NCI-H146 (cell line): ENCODE data around the gene HMGN1.

Experiments used
- DNase-seq: peaks from one replicate; lab custom pipeline; 2025; lab: John Stamatoyannopoulos, UW

Gene HMGN1

DNA sequence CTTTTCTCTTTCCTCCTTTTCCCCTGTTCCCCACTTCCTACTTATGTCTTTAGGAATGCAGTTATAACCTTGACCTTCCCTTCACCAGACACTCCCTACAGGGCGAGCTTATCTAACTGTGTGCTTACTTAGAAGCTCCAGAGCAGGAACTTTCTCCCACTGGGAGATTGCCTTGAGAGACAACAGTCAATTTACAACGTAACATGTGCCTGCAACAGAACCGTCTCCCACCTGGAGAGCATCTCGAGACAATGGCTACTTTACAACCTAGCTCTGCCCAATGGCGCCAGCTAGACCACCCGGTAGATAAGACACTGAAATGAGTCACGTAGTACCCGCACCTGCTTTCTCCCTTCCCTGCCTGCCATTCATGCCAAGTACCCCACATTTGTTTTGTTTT is 16.7 kb downstream of the HMGN1 start:
- peak; percentile 16 for DNase-seq

DNA sequence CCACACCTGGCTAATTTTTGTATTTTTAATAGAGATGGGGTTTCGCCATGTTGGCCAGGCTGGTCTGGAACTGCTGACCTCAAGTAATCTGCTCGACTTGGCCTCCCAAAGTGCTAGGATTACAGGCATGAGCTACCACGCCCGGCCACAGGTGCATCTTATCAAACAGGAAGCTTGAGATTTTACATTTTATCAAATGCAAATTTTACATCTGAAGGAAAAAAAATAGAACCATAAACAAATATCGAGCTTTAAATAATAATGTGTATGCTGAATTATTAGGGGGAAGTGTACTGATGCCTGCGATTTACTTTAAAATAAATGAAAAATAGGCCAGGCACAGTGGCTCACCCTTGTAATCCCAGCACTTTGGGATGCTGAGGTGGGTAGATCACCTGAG is 18.9 kb downstream of the HMGN1 start:
- no peak for DNase-seq

DNA sequence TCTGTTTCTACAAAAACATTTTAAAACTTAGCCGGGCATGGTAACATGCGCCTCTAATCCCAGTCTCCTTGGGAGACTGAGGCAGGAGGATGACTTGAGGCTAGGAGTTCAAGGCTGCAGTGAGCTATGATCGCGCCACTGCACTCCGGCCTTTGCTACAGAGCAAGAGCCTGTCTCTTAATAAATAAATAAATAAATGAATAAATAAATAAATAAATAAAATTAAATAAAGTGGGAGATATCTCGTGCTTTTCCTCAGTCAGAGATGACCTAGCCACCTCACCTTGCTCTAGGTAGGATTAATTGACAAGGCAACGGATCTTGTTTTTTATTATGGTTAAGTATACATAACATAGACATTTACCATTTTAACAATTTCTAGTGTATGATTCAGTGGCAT is 21.2 kb downstream of the HMGN1 start:
- DNase-seq, result no peak

DNA sequence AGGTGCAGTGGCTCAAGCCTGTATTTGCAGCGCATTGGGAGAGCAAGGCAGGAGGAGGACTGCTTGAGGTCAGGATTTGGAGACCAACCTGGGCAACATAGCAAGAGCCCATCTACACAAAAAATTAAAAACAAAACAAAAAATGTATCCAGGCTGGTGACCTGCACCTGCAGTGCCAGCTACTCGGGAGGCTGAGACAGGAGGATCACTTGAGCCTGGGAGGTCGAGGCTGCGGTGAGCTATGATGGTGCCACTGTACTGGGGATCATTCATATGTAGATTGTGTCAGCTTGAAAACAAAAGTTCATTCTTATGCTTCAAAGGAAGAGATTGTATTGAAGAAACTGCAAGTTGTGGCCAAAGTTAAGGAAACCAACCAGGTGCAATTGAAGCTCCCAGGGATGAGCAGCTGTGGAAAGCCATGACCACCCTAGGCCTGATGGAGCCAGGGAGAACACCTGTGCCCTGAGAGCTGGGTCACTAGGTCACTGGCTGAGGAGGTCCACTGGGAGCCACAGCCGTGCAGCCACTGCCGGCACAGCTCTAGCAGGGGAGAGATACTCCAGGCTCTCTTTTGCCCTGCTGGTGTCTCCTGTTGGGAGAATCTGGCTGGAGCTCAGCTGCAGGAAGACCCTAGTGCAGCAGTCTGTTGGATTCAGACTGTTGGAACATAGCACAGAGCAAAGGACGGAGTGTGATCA is 22.1 kb downstream of the HMGN1 start:
- no peak for DNase-seq

DNA sequence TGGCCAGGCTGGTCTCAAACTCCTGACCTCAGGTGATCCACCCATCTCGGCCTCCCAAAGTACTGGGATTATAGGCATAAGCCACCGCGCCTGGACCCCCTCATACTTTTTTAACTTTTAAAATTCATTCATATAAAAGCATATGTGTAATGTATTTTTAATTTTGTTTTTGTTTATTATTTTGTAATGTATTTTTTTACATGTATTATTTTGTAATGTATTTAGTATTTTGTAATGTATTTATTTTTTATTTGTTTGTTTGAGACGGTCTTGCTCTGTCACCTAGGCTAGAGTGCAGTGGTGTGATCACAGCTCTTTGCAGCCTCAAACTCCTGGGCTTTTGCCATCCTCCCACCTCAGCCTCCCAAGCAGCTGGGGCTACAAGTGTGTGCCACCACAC is 23.4 kb downstream of the HMGN1 start:
- no peak for DNase-seq

DNA sequence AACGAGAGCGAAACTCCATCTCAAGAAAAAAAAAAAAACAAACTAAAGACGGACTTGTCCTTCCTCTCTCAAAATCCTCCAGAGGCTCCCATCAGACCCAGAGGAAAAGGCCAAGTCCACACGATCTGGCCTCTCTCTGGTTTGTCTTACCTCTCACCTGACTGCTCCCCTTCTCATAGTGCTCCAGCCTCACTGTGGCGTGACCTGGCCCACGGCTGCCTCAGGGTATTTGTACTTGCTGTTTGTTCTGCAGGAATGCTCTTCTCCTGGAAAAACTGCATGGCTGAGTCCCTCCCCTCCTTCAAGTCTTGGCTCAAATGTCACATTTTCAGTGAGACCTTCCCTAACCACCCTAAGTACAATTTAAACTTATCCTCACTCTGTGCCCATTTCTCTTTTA is 27.5 kb downstream of the HMGN1 start:
- DNase-seq, result no peak

DNA sequence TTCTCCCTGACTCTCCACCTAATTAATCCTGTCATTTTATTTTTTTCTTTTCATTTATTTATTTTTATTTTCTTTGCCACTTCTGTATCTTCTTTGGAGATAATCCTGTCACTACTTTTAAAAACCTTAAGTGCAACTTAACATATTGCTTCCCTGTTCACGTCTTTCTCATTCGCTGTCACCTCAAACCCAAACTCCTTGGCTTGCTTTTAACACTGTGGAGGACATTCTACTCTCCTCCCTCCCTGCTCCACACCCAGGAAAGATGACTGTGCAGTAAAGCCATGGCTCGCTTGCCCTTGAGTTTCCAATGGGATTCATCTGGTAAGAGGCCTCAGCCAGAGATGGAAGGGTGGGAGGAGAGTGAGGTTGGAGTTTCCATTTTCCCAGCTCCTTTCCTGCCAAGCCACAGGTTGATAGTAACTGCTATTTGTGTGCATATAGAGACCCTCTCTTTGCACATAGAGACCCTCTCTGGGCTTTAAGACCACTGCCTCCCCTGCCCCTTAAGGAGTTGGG is 29.0 kb downstream of the HMGN1 start:
- DNase-seq, result no peak

DNA sequence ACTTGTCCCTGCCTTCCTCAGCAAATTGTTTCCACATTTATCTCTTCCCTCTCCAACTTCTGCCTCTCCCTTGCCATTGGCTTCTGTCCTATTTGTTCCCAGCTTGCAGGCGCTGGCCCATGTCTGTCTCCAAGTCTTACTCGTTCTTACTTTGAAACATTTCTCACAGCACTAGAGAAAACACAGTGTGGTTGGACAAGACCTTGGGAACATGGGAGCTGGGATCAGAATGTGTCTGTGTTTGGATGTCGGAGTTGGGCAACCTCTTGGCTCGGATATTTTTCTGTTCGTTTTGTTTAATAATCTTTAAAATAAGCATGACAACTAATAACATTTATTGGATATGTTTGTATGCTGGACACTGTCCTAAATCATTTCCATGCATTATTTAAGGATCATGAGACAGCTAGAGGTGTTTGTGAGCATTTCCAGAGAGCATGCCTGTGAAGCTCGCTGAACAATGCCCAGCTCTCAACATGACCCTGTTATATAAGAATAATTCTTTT is 29.6 kb downstream of the HMGN1 start:
- no peak for DNase-seq

DNA sequence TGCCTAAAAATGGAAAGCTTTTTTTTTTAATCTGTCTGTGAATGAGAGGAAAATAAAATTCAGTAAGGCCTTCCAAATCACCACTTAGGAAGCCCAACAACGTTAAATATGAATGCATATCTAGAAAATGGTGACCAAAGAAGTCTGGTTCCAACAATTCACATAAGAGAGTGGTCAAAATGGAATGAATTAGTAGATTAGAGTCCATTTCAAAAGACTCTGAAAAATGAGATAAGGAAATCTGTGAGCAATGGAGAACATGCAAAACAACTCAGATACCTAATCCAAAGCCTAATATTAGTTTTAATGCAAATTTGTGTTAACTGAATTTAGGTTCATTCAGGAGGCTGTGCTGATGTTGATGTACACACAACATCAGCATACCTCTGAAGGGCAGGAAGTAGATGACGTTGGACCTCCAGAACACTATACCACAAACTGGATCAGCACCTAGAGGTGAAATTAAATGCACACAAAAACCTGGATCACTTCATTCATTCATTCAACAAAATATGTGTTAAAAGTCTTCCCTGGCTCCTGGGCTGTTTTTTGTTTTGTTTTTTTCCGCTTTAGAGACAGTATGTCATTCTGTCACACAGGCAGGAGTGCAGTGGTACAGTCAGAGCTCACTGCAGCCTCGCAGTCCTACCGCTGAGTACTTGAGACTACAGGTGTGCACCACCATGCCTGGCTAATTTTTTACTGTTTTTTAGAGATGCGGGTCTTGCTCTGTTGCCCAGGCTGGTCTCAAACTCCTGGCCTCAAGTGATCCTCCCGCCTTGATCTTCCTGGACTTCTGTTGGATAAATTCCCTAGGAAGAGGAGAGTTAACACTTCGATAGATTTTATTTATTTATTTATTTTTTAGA is 30.6 kb downstream of the HMGN1 start:
- no peak for DNase-seq

DNA sequence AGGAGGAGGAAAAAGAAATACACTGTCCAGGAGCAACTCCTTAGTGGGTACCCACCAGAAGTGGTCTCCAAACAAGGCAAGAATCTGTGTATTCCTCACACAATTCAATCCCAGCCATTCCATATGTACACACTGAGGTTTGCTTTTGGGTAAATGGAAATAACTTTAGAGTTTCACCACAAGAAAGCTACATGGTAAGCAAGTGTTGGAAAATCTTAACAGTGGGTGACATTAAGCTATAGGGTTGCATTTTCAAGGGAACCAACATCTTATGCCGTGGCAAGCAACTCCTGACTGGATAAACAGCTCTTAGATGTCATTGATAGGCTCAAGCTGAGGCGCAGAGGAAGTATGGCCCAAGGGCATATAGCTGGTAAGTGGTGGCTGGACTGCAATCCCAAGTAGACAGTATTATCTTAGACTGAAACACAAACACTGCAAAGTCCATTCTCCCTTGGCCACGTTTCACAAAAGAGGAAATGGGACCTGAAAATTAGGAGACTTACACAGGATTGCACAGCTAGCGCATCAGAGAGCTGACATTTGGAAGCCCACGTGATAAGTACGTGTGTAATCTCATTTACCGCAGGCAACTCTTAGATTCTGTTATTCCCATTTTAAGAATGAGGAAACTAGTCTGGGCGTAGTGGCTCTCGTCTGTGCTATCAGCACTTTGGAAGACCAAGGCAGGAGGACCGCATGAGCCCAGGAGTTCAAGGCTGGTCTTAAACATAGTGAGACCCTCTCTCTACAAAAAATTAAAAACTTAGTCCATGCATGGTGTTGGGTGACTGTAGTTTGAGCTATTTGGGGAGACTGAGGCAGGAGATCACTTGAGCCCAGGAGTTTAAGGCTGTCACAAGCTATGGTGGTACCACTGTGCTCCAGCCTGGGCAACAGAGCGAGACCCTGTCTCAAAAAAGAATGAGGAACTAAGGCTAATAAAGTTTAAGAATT is 31.5 kb downstream of the HMGN1 start:
- no peak for DNase-seq

DNA sequence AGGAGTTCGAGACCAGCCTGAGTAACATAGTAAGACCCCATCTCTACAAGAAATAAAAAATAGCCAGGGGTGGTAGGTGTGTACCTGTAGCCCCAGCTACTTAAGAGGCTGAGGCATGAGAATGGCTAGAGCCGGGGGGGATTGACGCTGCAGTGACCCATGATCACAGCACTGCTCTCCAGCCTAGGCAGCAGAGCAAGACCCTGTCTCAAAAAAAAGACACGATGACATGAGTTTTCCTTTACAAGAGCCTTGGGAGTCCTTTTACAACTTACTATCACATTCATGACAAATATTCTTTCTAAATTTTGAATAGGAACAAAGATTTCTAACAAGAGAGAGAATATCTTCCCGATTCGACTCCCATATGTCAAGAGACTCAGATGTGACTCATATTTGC is 32.2 kb downstream of the HMGN1 start:
- no peak for DNase-seq

DNA sequence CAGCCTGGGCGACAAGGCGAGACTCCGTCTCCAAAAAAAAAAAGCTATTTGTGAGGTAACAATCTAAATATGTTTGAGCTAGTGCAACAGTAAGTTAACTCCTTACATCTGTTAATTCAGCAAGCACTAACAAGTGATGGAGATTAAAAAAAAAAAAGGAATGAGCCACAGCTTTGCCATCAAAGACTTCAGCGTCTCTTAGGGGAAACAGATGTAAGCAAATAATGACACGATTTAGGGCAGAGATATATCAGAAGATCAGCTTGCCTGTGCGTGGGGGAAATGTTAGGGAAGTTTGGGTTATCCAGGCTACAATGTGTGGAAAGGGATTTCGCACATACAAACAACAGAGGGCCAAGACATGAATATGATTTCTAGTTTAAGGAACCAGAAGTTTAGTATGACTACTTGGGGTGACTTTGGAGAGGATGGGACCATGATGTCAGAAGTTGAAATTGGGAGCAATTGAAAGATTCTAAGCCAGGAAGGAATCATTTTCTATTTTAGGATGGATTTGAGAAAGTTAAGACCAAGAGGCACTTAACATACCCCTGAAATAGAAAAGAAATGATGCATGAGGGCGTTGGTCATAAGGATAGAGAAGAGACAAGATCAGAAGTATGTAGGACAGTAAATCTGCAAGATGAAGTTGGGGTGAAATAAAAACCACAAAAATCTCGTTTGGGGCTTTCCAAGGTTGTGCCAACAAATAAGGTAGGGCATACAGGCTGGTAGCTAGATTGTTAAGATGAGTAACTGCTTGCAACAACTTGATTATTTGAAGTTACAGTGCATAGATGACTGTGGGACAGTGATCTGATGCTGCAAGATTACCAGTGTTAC is 33.1 kb downstream of the HMGN1 start:
- no peak for DNase-seq

DNA sequence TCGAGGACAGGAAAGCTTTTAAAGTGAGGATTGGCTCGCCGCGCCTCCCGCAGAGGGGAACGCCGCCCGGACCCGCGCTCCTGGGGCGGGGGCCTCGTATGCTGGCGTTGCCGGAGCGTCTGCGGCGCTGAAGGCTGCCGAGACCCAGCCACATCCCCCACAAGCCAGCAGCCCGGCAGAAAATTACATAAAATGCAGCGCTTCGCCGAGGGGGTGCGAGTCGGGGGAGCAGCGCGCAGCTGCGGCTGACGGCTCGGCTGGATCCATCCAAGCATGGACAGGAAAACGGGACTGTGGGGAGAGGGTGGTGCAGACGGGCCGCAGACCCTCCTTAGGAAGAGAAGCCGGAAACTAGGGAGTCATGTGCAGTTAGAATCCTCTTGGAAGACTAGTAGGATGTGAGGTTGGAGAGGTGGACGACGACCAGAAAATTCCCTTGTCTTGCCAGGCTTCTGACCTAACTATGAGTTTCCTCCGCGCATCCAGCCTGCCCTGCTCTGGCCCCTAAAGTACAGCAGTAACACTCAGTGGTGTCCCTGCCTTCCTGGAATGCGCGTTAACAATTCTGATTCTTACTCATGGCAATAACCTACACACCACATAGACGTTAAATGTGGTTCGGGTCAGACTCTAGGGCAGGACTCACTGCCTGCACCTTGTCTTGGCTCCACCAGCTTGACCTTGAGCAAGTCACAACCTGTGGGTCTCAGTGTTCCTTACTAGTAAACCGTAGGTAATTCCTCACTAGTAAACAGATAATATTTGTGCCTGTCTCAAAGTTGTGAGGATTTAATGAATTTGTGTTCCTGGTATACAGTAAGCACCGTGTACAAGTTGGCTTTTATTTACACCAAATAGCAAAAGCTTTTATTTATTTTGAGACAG is 34.5 kb downstream of the HMGN1 start:
- peak; percentile 63 for DNase-seq

DNA sequence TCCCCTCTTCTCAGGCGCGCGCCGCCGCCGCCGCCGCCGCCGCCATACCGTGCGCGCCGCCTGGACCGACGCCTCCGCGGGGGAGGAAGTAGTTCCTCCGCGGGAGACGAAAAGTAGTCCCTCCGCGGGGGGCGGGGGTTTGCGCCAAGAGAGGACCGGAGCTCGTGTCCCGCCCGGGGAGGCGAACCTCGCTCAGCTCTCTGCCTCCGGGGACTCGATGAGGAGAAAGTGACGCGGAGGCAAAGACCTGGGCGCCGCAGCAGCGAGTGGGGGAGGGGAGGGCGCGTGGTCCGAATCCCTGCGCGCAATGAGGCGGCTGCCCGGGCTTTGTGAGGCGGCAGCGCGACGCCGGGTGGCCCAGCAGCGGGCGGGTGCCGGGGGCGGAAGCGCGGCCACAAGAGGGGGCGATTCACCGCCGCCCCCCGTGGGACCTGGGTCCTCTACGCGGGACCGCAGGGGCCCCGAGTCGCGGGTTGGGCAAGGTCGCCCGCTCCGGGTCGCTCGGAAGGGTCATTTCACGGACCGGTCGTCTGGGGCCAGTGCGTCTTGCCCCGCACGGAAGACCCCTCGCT is 35.2 kb downstream of the HMGN1 start, which contains the start of gene BRWD1:
Gene BRWD1 (minus strand): TSS at position 62 of the 572 bp plus-strand sequence. CDS start 141 bp downstream, outside the sequence.
- DNase-seq, result peak; percentile 81

DNA sequence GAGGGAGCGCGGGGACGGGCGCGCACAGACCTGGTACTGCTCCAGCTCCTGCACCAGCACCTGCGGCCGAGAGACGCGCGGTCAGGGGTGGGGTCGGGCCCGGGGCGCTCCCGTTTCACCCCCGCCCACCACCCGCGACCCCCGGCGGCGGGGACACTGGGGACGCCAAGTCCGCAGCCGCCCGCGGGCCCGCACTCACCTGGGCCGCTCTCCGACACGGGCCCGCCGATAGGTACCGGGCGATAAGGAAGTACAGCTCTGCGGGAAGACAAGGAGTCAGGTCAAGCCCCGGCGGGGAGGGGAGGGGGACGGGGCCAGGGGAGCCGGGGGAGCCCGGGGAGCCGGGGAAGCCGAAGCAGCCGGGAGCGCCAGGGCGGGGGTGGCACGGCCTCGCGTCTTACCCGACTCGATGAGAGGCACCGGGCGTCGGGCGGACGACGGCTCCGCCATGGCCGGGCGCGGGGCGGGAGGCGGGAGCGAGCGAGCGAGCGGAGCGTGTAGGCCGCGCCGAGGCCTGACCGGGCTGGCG is 35.8 kb downstream of the HMGN1 start:
- peak; percentile 49 for DNase-seq

DNA sequence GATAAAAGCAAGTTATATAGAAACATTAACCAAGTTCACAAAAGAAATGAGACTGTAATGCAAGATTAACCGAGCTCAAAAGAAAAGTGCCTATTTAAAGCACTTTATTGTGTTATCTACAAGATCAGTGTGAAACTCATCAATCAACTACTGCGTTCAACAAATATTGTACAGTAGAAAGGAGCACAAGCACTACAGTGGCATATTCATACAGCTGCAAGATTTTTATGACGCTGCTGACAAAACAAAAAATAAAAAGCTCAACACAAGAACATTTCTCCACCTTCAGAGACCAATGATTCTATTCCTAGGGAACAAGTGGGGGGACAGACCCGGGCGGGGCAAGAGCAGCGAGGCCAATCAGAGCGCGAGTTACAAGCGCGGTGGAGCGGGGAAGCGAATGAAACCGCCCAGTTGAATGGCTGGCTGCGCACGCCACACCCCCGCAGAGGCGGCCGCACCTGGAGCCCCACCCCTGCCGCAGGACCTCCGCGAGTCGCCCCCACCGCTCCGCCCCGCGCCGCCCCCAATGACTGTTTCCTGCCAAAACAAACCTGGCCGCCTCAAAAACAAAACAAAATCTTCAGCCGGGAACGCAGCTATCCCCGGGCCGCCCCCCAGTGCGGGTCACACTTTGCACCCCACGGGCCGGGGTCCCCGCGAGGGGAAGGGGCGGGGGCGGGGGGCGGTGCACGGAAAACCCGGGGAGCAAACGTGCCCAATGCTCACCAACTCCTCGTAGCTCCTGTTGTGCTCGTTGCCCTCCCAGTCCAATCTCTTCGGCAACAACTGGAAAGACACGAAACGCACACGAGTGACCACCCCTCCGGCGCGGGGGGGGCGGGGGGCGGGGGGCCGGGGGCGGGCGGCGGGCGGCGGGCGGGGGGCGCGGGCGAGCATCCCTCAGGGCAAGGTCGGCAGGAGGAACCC is 36.5 kb downstream of the HMGN1 start:
- DNase-seq, result peak; percentile 81

DNA sequence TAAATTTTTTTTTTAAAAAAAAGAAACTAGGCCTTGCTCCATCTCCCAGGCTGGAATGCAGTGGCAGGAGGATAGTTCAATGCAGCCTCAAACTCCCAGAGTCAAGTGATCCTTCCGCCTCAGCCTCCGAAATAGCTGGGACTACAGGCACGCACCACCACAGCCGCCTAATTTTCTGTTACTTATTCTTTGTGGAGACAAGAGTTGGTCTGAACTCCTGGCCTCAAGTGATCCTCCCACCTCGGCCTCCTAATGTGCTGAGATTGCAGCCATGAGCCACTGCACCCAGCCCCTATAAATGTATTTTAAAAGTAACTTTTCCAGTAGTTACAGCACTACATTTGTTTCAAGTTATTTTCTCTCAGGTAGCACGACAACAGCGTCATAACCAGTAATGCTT is 37.7 kb downstream of the HMGN1 start:
- no peak for DNase-seq

DNA sequence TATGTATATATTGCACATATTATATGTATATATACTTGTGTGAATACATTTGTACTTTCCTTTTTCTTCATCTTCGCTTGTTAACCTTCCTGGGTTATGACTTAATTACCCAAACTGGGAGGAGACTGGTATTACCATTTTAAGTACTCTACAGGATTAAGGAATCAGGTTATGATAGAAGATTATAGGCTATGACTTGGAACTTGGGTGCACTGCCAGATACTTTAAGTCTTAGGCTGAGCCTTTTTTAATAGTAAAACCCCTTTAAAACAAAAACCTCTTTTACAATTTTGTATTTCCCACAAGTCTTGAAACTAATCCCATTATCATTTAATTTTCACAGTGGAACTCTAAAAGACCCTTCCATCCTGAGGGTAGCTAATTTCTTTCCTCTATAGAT is 41.4 kb downstream of the HMGN1 start:
- no peak for DNase-seq
